ENCODE results near the gene FHIT.

The FHIT gene

GRCh38 chr3:59795756-59796155 is 1455.5 kb downstream of the FHIT start:
- no peak for DNase-seq (ENCODE audit: low spot score)

GRCh38 chr3:59793976-59794375 is 1457.3 kb downstream of the FHIT start:
- DNase-seq (ENCODE audit: low spot score): no peak

GRCh38 chr3:59791774-59792308 is 1459.4 kb downstream of the FHIT start:
- no peak for DNase-seq (ENCODE audit: low spot score)

GRCh38 chr3:59790241-59790640 is 1461.0 kb downstream of the FHIT start:
- no peak for DNase-seq (ENCODE audit: low spot score)

- DNase-seq (ENCODE audit: low spot score): no peak
Observed at GRCh38 chr3:59788801-59789200, 1462.5 kb downstream of the FHIT start.

GRCh38 chr3:59788133-59788532 is 1463.1 kb downstream of the FHIT start:
- DNase-seq (ENCODE audit: low spot score): no peak

- DNase-seq (ENCODE audit: low spot score): no peak
Observed at GRCh38 chr3:59786374-59786773, 1464.9 kb downstream of the FHIT start.

- no peak for DNase-seq (ENCODE audit: low spot score)
Observed at GRCh38 chr3:59784164-59784563, 1467.1 kb downstream of the FHIT start.

GRCh38 chr3:59783468-59783988 is 1467.7 kb downstream of the FHIT start:
- no peak for DNase-seq (ENCODE audit: low spot score)

- DNase-seq (ENCODE audit: low spot score): no peak
Observed at GRCh38 chr3:59782664-59783063, 1468.6 kb downstream of the FHIT start.

- DNase-seq (ENCODE audit: low spot score): no peak
Observed at GRCh38 chr3:59780209-59780608, 1471.0 kb downstream of the FHIT start.

- no peak for DNase-seq (ENCODE audit: low spot score)
Observed at GRCh38 chr3:59779260-59779659, 1472.0 kb downstream of the FHIT start.

- no peak for DNase-seq (ENCODE audit: low spot score)
Observed at GRCh38 chr3:59777667-59778077, 1473.6 kb downstream of the FHIT start.

GRCh38 chr3:59777066-59777465 is 1474.2 kb downstream of the FHIT start:
- DNase-seq (ENCODE audit: low spot score): no peak

GRCh38 chr3:59775761-59776325 is 1475.4 kb downstream of the FHIT start:
- no peak for DNase-seq (ENCODE audit: low spot score)

GRCh38 chr3:59775106-59775505 is 1476.1 kb downstream of the FHIT start:
- DNase-seq (ENCODE audit: low spot score): no peak

GRCh38 chr3:59774634-59775033 is 1476.6 kb downstream of the FHIT start:
- DNase-seq (ENCODE audit: low spot score): no peak

- no peak for DNase-seq (ENCODE audit: low spot score)
Observed at GRCh38 chr3:59774000-59774399, 1477.3 kb downstream of the FHIT start.

- DNase-seq (ENCODE audit: low spot score): peak; percentile 42
Observed at GRCh38 chr3:59772416-59773408, 1478.5 kb downstream of the FHIT start.

GRCh38 chr3:59771768-59772181 is 1479.5 kb downstream of the FHIT start:
- no peak for DNase-seq (ENCODE audit: low spot score)

GRCh38 chr3:59769127-59769750 is 1482.0 kb downstream of the FHIT start:
- no peak for DNase-seq (ENCODE audit: low spot score)

- no peak for DNase-seq (ENCODE audit: low spot score)
Observed at GRCh38 chr3:59766200-59766872, 1484.9 kb downstream of the FHIT start.

Data from CD4-positive, alpha-beta T cell treated with Interleukin-2 at 100 ng/mL for 4 hours (primary cell).